Transverse colon (tissue), 4 donors: Measurements from ENCODE around the gene DTX1. TPM values are rescaled to one million over a fixed set of nuclear protein-coding genes. Genes with fewer than 3 reads are reported as not detected.

Experiments
- DNase-seq: peaks from one replicate; pipeline ENCODE4 v3.0.0-alpha.2; 2019
- H3K27ac ChIP-seq, 4 donors: fragments of 200-600 bp; sonication (generic); 2 replicates each; pipeline ENCODE4 v1.5.1; 2016 to 2018; ENCODE audit warnings: inconsistent platforms in 4 of 4
- H3K27me3 ChIP-seq: fragments of 200-600 bp; sonication (generic); 2 replicates; pipeline ENCODE4 v1.5.1; 2017; ENCODE audit warnings: inconsistent platforms
- H3K36me3 ChIP-seq, 4 donors: fragments of 200-600 bp; sonication (generic); 2 replicates each; pipeline ENCODE4 v1.5.1; 2017 to 2019; ENCODE audit warnings: inconsistent platforms in 4 of 4
- H3K4me1 ChIP-seq, 4 donors: fragments of 200-600 bp; sonication (generic); 2 replicates each; pipeline ENCODE4 v1.5.1; 2017 to 2020; ENCODE audit warnings: inconsistent platforms in 4 of 4
- H3K4me3 ChIP-seq, 4 donors: fragments of 200-600 bp; sonication (generic); 1 replicate in 1 of 4; 2 replicates in 3 of 4; pipeline versions ENCODE4 v1.5.1 to v1.6.1; 2017 to 2019; ENCODE audit warnings: inconsistent platforms in 4 of 4
- H3K9me3 ChIP-seq, 2 donors: fragments of 200-600 bp; sonication (generic); 2 replicates each; pipeline ENCODE4 v1.5.1; 2017 to 2019; ENCODE audit warnings: inconsistent platforms in 2 of 2
- CTCF ChIP-seq, 5 experiments: fragments of 200-600 bp in 3 of 5; fragments of 450-650 bp in 2 of 5; sonication (generic) in 3 of 5; IDR thresholded peaks; 1 replicate in 2 of 5; 2 replicates in 3 of 5; pipeline ENCODE4 v1.5.1; 2016 to 2017; ENCODE audit warnings: antibody characterized with exemption in 5 of 5, inconsistent platforms in 3 of 5, mild to moderate bottlenecking in 2 of 5, moderate library complexity in 1 of 5
- EP300 ChIP-seq: sonication (generic); formaldehyde crosslinking; IDR thresholded peaks from one replicate; pipeline ENCODE4 v1.6.1; 2017; ENCODE audit warnings: antibody characterized with exemption, low read depth
- POLR2A ChIP-seq: fragments of 450-650 bp; IDR thresholded peaks from one replicate; pipeline ENCODE4 v1.6.1; 2016; ENCODE audit warnings: antibody characterized with exemption, mild to moderate bottlenecking, moderate library complexity
- POLR2AphosphoS5 ChIP-seq, 3 donors: sonication (generic); formaldehyde crosslinking; IDR thresholded peaks; one replicate each; pipeline ENCODE4 v1.6.1; 2016; ENCODE audit warnings: antibody characterized with exemption in 3 of 3
- WGBS, 2 donors: methylation state at CpG; one replicate each; pipeline ENCODE4 v1.1.5; 2018; ENCODE audit warnings: low coverage in 1 of 2; 5-methylcytosine and 5-hydroxymethylcytosine counted together
- in situ Hi-C, 4 donors: fragments of 200-750 bp; cut with MboI; loops; one replicate each; pipeline versions ENCODE4 v1.15.0 to v1.15.1; 2017; ENCODE audit warnings: low sequenced_read_pairs in 3 of 4, low pct_ligation_motif_present in 1 of 4, low pct_unique_long_range_greater_than_20kb in 1 of 4
- intact Hi-C: fragments of 100-400 bp; cut with DNase I; formaldehyde crosslinking; loops from one replicate; pipeline ENCODE4 v1.15.1; 2023; ENCODE audit warnings: low total_unique reads
- total RNA-seq, 4 donors: library from RNA; depleted of rRNA; stranded (reverse); fragments of >200 nt; gene quantifications; one replicate each; pipeline ENCODE4 v1.1.0, GENCODE V29; 2016

The DTX1 gene
- total RNA-seq, 4 donors from 2014 or later, result 1.00 to 4.3 (median 3.0) TPM

DNA sequence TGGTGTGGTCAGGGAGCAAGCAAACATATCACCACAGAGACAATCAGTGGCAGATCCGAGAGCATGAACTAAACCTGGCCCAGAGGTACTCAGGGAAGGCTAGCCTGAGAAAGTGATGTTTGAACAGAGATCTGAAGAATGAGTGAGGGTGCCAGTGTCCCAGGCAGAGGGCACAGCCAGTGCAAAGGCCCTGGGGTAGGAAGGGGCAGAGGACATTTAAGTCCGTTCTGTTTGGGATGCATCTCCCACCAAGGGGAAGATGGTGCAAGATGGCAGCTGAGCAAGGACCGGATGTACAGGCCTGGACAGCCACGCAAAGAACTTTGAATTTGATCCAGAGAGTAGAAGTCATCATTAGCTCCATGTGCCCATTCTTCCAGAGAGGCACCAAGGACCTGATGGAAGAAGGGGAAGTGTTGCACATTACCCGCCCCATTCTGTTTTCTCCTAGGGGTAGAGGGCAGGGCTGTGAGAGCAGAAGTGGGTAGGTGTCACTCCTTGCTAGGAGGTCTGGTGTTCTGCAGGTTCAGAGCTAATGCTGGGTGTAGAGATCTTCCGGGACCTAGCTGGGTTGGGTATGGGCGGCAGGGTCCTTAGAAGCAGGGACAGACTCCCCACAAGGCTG is 3.9 kb downstream of the DTX1 start:
- Histone ChIP-seq H3K4me1 (peaks cover 0 to 15% (median 12%) of the 10 kb centered on the region in 4 donors), H3K4me3 (no peak overlapping the region), H3K27ac (no peak overlapping the region), H3K9me3 (no peaks in the 10 kb centered on the region), H3K27me3 (peaks cover 62% of the 10 kb centered on the region), H3K36me3 (no peaks in the 10 kb centered on the region)
- WGBS, 2 donors, result 85 to 100% methylated on average over 1 to 7 of the region's 7 CpGs
- no peak for DNase-seq
- no peak for TF ChIP-seq POLR2AphosphoS5 (IDR thresholded peaks at IDR 0.05)
- TF ChIP-seq POLR2A, result no peak
- no peak for TF ChIP-seq EP300
- TF ChIP-seq CTCF (IDR thresholded peaks at IDR 0.05), result no peak
- in situ Hi-C loops (no loop called here), intact Hi-C loops (no loop called here)

DNA sequence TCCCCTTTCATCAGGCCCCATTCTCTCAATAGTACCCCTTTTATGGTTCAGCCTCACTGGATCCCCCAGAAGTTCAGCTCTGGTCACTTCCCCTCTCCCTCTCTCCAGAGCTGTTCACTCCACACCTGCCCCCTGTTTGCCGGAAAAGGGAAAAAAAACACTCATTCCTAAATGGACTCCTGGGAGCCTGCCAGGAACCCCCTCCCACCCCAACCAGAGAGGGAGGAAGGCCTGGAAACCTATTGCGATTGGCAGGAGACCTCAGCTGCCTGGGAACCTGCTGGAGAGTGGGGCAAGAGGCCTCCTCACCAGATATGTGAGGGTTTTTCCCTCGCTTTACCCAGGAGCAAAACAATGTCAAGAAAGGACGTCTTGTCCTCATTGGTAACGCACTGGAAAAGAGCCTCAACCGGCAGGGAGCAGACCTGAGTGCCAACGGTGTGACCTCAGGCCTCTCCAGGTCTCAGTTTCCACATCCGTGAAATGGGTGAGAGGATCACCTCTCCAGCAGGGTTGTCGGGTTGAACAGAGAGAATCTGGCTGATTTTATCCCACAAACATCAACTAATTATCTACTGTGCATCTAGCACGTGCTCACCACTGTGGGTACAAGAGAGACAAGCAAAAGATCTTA is 4.6 kb downstream of the DTX1 start:
- intact Hi-C loops, result no loop called here
- H3K36me3 ChIP-seq, result no peaks in the 10 kb centered on the region
- no peak overlapping the region for H3K4me3 ChIP-seq
- H3K4me1 ChIP-seq, result peaks cover 0 to 15% (median 12%) of the 10 kb centered on the region in 4 donors
- H3K27me3 ChIP-seq, result peaks cover 55% of the 10 kb centered on the region
- no peaks in the 10 kb centered on the region for H3K9me3 ChIP-seq
- WGBS, 2 donors, result 62 to 68% methylated on average over 5 to 10 of the region's 10 CpGs
- no peak overlapping the region for H3K27ac ChIP-seq
- no peak for DNase-seq
- in situ Hi-C loops, result no loop called here
- TF ChIP-seq POLR2A, result no peak
- no peak for TF ChIP-seq CTCF (IDR thresholded peaks at IDR 0.05)
- no peak for TF ChIP-seq EP300
- TF ChIP-seq POLR2AphosphoS5 (IDR thresholded peaks at IDR 0.05), result no peak

DNA sequence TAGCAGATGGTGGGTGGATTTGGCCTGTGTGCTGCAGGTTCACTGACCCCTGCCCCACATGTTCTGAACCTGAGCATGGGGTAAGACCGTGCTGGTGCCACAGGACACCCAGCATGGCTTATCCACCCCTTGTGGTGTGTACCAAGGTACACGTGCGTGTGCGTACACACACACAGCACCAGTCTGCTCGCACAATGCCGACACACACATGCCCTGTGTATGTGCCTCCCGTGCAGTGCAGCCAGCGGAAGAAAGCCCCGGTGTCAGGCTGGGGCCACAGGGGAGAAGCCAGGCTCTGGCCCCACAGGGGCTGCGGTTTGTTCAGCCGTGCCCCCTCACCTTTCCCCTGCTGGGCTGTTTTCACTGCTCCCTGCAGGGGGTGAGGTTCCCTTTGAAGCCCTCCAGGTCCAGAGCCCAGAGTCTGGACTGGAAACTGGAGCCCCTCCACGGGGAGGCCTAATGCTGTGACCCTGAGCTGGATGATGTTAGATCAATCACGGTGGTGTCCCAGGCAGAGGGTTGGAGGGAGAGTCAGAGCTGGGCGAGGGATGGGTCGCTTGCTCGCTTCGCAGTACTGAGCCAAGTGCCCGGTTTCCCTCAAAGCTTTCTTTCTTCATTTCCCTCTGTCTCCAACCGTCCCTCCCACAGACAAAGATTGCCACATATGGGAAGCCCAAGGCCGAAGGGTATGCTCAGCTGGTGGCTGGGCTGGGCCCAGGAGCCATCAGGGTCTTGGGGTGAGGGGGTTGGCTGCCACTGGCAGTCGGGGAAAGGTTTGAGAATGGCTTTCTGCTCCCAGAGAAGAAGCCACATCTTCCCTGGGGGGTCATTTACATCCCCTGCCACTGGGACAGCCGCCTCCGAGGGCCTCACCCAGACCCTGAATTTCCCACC is 6.2 kb downstream of the DTX1 start:
- WGBS, 2 donors, result 63 to 76% methylated on average over 5 to 23 of the region's 23 CpGs

More for the DNA sequence above, 6.2 kb downstream of the DTX1 start:
- H3K9me3 ChIP-seq, result no peaks in the 10 kb centered on the region
- no peak for DNase-seq
- in situ Hi-C loops, result no loop called here
- intact Hi-C loops, result no loop called here
- TF ChIP-seq POLR2A, result no peak
- no peak for TF ChIP-seq CTCF (IDR thresholded peaks at IDR 0.05)
- TF ChIP-seq EP300, result no peak
- TF ChIP-seq POLR2AphosphoS5 (IDR thresholded peaks at IDR 0.05), result no peak
- H3K27me3 ChIP-seq, result peaks cover 40% of the 10 kb centered on the region
- H3K36me3 ChIP-seq, result no peaks in the 10 kb centered on the region
- H3K4me3 ChIP-seq, result no peak overlapping the region
- H3K27ac ChIP-seq, result no peak overlapping the region
- peaks cover 0 to under 1% (median 0%) of the 10 kb centered on the region in 4 donors for H3K4me1 ChIP-seq
